GM13976 (cell line): ENCODE data around the gene MEIKIN.

ENCODE experiments used
- DNase-seq: peaks from one replicate; pipeline ENCODE4 v3.0.0; 2012; ENCODE audit warnings: low spot score
- CTCF ChIP-seq: IDR thresholded peaks from 2 replicates; pipeline ENCODE4 v1.5.1; 2012; ENCODE audit warnings: borderline replicate concordance, mild to moderate bottlenecking; ENCODE audit not compliant: insufficient read depth; ENCODE audit errors: extremely low read depth, missing control alignments, control extremely low read depth
- in situ Hi-C: fragments of 300-500 bp; cut with MboI; formaldehyde crosslinking; loops from one replicate; pipeline ENCODE4 v1.12.0; 2022; ENCODE audit warnings: low sequenced_read_pairs, mixed read lengths, inconsistent platforms; ENCODE audit not compliant: unreplicated experiment

The MEIKIN gene

GRCh38 chr5:131990716-131991115 is 45.3 kb upstream of the MEIKIN start:
- DNase-seq = no peak
- TF ChIP-seq CTCF = no peak
- in situ Hi-C loops = no loop called here

DNA sequence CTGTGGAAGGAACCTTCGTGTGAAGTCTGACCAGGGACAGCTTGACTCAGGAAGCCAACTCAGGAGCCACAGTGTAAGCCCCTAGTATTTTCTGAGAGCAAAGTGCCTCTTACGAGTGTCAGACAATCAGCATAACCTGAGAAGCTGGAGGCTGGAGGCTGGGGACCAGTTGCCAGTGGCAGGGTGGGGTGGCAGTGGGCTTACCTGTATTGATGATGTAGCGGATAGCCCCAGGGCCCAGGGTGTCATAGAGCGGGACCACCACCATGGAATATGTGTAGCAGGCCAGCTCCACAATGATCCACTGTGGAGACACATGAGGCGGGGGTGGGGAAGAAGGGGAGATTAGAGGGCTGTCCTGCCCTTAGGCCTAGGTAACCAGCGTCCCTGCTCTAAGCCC is 43.1 kb upstream of the MEIKIN start:
- no peak for TF ChIP-seq CTCF

DNA sequence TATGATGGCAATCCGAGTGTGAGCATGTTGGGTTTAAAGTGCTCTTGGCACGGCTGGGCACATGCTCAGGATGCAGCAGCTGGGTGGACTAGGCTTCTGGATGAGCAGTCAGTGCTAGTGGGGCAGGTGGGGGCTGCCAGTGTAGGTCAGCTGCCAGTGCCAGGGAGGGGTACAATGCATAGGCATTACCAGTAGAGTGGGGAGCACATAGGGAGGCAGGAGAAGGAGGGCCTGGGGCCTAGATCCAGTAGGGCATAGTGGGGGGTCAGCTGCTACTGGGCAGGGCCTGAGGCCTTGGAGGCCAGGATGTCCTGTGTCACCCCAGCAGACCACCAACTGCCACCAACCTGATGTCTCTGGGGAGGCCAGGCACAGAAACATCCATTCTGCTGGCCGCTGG is 41.8 kb upstream of the MEIKIN start:
- no peak for DNase-seq

More for the DNA sequence above, 43.1 kb upstream of the MEIKIN start:
- DNase-seq = no peak
- in situ Hi-C loops = no loop called here

GRCh38 chr5:131986161-131986912 is 40.9 kb upstream of the MEIKIN start:
- in situ Hi-C loops = no loop called here
- no peak for TF ChIP-seq CTCF

More for the DNA sequence above, 41.8 kb upstream of the MEIKIN start:
- in situ Hi-C loops = no loop called here
- no peak for TF ChIP-seq CTCF

DNA sequence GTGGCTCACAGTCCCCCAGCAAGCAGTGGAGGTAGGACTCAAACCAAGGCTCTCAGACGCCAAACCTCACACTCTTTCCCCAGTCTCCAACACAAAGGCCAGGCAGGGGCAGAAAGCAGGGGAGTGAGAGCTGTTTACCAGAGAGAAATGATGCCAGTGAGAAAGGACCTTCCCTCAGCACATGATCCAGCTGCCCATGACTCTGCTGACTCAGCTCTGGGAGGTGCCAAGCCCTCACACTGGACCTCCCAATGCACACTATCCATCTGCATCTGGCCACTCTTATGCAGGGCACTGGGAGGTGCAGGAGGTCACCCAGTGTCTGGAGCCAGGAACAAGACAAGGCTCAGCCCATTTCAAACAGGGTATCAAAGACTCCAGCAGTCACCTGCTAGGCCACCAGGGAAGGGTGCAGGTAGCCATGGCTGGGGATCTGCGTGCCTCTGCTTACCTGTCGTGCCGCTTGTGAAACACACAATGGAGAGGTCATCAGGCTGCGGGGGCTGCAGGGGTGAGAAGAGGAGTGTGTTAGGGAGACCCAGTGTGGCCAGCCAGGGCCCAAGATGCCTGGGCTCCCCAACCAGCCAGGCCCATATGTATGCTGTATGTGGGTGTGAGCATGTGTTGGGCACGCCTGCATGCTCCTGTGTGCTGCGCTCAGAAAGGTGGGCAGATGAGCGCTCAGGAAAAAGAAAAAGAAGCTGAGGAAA is 39.6 kb upstream of the MEIKIN start:
- in situ Hi-C loops = no loop called here
- DNase-seq = no peak
- no peak for TF ChIP-seq CTCF

More at GRCh38 chr5:131986161-131986912, 40.9 kb upstream of the MEIKIN start:
- DNase-seq = no peak

GRCh38 chr5:131983244-131983771 is 37.8 kb upstream of the MEIKIN start:
- in situ Hi-C loops = no loop called here

More at GRCh38 chr5:131983244-131983771, 37.8 kb upstream of the MEIKIN start:
- DNase-seq = no peak
- TF ChIP-seq CTCF = no peak
